ENCODE measurements around the gene STRBP.

Gene STRBP

GRCh38 chr9:123127512-123128075 is 140.8 kb downstream of the STRBP start:
- no peak for DNase-seq (ENCODE audit: low read depth)

GRCh38 chr9:123121457-123121856 is 146.9 kb downstream of the STRBP start:
- DNase-seq (ENCODE audit: low read depth): no peak

GRCh38 chr9:123120953-123121352 is 147.4 kb downstream of the STRBP start:
- DNase-seq (ENCODE audit: low read depth): no peak

GRCh38 chr9:123120131-123120530 is 148.3 kb downstream of the STRBP start:
- no peak for DNase-seq (ENCODE audit: low read depth)

- no peak for DNase-seq (ENCODE audit: low read depth)
These were observed 148.8 kb downstream of the STRBP start for GRCh38 chr9:123119566-123119965.

GRCh38 chr9:123116036-123116435 is 152.3 kb downstream of the STRBP start:
- DNase-seq (ENCODE audit: low read depth): no peak

- DNase-seq (ENCODE audit: low read depth): no peak
These were observed 153.1 kb downstream of the STRBP start for GRCh38 chr9:123115146-123115913.

- no peak for DNase-seq (ENCODE audit: low read depth)
These were observed 155.2 kb downstream of the STRBP start for GRCh38 chr9:123113185-123113584.

- no peak for DNase-seq (ENCODE audit: low read depth)
These were observed 156.1 kb downstream of the STRBP start for GRCh38 chr9:123112015-123112975.

- DNase-seq (ENCODE audit: low read depth): no peak
These were observed 156.9 kb downstream of the STRBP start for GRCh38 chr9:123111427-123112014.

GRCh38 chr9:123109540-123110279 is 158.7 kb downstream of the STRBP start:
- no peak for DNase-seq (ENCODE audit: low read depth)

- no peak for DNase-seq (ENCODE audit: low read depth)
These were observed 159.4 kb downstream of the STRBP start for GRCh38 chr9:123108976-123109375.

GRCh38 chr9:123107639-123108285 is 160.6 kb downstream of the STRBP start:
- DNase-seq (ENCODE audit: low read depth): no peak

- DNase-seq (ENCODE audit: low read depth): no peak
These were observed 162.9 kb downstream of the STRBP start for GRCh38 chr9:123105490-123105889.

- DNase-seq (ENCODE audit: low read depth): no peak
These were observed 163.6 kb downstream of the STRBP start for GRCh38 chr9:123104807-123105206.

GRCh38 chr9:123102375-123103113 is 165.8 kb downstream of the STRBP start:
- DNase-seq (ENCODE audit: low read depth): no peak

GRCh38 chr9:123099548-123099947 is 168.8 kb downstream of the STRBP start:
- no peak for DNase-seq (ENCODE audit: low read depth)

GRCh38 chr9:123099042-123099441 is 169.3 kb downstream of the STRBP start:
- DNase-seq (ENCODE audit: low read depth): no peak

- DNase-seq (ENCODE audit: low read depth): no peak
These were observed 170.3 kb downstream of the STRBP start for GRCh38 chr9:123098096-123098459.

- no peak for DNase-seq (ENCODE audit: low read depth)
These were observed 170.8 kb downstream of the STRBP start for GRCh38 chr9:123097430-123098095.
